Hepatocyte (in vitro differentiated cells): ENCODE data around the gene PRR14L.

Source experiments
- EZH2phosphoT487 ChIP-seq: fragments of 200-600 bp; sonication (generic); IDR thresholded peaks from one replicate; pipeline ENCODE4 v1.6.1; 2018; ENCODE audit warnings: antibody characterized with exemption, mild to moderate bottlenecking, low read depth, moderate library complexity; ENCODE audit not compliant: unreplicated experiment, severe bottlenecking
- TF ChIP-seq, protein P1 (sequence below): fragments of 200-600 bp; sonication (generic); IDR thresholded peaks from 2 replicates; pipeline ENCODE4 v1.5.1; 2016; ENCODE audit warnings: antibody characterized with exemption, mild to moderate bottlenecking; ENCODE audit not compliant: poor library complexity

DNA sequence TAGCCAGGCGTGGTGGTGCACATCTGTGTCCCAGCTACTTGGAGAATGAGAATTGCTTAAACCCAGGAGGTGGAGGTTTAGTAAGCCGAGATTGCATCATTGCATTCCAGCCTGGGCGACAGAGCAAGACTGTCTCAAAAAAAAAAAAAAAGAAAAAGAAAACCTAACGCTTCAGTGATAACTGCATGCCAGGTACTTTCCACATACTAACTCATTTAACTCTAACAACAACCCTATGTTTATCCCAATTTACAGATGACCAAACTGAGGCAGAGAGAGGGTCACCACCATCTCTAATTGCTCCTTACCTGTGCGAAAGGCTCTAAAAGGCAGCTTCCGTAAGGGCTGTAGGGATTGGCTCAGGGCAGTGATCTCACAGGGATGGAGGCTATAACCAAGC is 99.5 kb downstream of the PRR14L start:
- TF ChIP-seq, protein P1, sequence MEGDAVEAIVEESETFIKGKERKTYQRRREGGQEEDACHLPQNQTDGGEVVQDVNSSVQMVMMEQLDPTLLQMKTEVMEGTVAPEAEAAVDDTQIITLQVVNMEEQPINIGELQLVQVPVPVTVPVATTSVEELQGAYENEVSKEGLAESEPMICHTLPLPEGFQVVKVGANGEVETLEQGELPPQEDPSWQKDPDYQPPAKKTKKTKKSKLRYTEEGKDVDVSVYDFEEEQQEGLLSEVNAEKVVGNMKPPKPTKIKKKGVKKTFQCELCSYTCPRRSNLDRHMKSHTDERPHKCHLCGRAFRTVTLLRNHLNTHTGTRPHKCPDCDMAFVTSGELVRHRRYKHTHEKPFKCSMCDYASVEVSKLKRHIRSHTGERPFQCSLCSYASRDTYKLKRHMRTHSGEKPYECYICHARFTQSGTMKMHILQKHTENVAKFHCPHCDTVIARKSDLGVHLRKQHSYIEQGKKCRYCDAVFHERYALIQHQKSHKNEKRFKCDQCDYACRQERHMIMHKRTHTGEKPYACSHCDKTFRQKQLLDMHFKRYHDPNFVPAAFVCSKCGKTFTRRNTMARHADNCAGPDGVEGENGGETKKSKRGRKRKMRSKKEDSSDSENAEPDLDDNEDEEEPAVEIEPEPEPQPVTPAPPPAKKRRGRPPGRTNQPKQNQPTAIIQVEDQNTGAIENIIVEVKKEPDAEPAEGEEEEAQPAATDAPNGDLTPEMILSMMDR, result no peak
- no peak for TF ChIP-seq EZH2phosphoT487
